ENCODE measurements around the gene KIF14.

The KIF14 gene, protein sequence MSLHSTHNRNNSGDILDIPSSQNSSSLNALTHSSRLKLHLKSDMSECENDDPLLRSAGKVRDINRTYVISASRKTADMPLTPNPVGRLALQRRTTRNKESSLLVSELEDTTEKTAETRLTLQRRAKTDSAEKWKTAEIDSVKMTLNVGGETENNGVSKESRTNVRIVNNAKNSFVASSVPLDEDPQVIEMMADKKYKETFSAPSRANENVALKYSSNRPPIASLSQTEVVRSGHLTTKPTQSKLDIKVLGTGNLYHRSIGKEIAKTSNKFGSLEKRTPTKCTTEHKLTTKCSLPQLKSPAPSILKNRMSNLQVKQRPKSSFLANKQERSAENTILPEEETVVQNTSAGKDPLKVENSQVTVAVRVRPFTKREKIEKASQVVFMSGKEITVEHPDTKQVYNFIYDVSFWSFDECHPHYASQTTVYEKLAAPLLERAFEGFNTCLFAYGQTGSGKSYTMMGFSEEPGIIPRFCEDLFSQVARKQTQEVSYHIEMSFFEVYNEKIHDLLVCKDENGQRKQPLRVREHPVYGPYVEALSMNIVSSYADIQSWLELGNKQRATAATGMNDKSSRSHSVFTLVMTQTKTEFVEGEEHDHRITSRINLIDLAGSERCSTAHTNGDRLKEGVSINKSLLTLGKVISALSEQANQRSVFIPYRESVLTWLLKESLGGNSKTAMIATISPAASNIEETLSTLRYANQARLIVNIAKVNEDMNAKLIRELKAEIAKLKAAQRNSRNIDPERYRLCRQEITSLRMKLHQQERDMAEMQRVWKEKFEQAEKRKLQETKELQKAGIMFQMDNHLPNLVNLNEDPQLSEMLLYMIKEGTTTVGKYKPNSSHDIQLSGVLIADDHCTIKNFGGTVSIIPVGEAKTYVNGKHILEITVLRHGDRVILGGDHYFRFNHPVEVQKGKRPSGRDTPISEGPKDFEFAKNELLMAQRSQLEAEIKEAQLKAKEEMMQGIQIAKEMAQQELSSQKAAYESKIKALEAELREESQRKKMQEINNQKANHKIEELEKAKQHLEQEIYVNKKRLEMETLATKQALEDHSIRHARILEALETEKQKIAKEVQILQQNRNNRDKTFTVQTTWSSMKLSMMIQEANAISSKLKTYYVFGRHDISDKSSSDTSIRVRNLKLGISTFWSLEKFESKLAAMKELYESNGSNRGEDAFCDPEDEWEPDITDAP (N-terminal part only)

DNA sequence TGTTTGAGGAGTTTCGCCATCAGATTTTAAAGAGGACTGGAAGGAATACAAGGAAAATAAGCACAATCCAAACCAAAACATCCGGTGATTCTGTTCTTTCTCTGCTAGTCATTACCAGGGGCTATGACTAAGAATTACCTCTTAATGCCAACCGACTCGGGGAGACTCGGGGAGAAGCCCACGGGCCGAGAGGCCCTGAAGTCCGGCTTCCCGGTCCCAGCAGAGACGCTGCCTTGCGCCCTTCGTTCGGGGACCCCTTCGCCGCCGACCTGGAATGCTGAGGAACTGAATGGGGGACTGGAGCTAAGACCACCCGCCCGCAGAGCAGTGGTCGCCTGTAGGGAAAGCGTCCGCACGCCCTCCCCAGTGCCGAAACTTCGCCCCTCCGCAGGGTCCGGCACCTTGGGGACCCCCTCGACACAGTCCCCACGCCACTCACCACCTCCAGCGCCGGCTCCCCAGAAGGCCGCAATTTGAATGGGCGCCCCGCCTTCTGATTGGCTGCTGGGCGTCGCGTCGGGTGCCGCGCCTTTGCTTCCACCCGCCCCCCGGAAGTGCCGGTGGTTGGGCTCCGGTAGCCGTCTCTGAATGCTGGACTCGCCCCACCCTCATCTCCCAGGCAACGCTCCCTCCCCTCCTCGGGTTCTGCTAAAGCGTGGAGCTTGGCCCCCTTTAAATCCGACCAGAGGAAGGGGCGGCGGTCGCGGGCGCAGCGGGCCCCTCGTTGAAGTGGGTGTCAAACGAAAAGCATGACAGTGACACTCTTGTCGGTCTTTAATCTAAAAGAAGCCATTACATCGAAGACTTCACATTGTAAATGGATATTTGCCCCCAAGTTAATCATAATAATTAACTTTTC is at the start of gene KIF14:
Gene KIF14, minus strand, starts transcription at position 479 of the 859 bp plus-strand sequence. CDS start 2,028 bp downstream, outside the sequence.
- Histone ChIP-seq H3K9me3 (ENCODE audit: control insufficient read depth in 2 of 2, low read length in 2 of 2) (no peaks in the 10 kb centered on the region), H3K9ac (ENCODE audit: low read depth in 1 of 2, low read length in 2 of 2) (peak within 1 kb of the TSS; percentile 72 to 86), H3K4me1 (ENCODE audit: control insufficient read depth in 2 of 2, insufficient read depth in 2 of 2, low read length in 2 of 2) (peaks cover 5 to 8% of the 10 kb centered on the region in 2 donors), H3K27ac (ENCODE audit: low read depth in 2 of 2, low read length in 2 of 2) (peak within 1 kb of the TSS; percentile 21 to 25), H3K27me3 (ENCODE audit: control insufficient read depth in 2 of 2, insufficient read depth in 2 of 2, low read length in 2 of 2) (no peaks in the 10 kb centered on the region), H3K36me3 (ENCODE audit: control insufficient read depth in 2 of 2, insufficient read depth in 2 of 2, low read length in 2 of 2) (no peaks in the 10 kb centered on the region), H3K4me3 (ENCODE audit: low read length in 2 of 2) (peak within 1 kb of the TSS; percentile 88 to 90)

DNA sequence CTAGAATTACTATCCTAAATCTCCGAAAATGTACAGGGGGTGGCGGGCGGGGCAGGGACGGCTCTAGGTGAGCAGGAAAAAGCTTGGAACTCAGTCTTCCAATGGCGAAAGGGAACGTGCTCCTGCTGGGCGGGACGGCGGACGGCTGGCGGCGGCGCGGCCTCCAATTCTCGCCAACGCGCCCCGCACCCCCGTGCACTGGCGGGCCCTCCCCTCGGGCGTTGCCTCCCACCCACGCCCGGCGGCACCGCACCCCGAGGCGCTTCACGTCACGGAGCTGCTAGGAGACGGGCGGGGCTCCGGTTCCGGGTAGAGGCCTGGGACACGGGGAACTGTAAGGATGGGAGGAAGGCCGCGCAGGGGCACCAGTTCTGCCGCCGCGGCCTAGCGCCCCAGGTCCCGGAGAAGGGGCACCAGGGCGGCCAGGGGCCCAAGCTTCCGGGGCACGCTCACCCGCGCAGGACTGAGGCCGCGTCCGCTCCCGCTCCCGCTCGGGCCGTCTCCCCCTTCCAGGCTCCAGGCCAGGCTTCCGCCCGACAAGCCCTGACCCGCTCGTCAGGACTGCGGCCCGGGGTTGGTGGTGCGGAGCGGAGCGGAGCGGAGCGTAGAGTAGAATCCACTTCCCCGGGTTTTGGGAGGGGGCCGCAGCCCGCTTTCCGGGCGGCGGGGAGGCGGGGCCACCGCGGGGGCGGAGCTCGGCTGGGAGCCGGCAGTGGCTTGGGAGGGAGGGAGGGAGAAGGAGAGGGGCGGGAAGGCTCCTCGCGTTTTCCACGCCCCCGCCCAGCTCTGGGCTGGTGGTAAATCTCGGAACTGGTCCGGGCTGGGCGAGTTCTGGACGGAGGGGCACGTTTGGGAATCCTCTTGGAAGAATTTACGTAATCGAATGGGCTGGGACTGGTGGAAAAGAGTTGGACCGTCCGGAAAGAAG is 49.0 kb upstream of the KIF14 start, which contains the start of gene DDX59:
Gene DDX59, minus strand, starts transcription at position 594 of the 928 bp plus-strand sequence. CDS start 3,167 bp downstream, outside the sequence.
- peaks cover 2 to 6% of the 10 kb centered on the region in 2 donors for H3K36me3 ChIP-seq (ENCODE audit: control insufficient read depth in 2 of 2, insufficient read depth in 2 of 2, low read length in 2 of 2)
- peak within 1 kb of the TSS; percentile 98 to 100 for H3K27ac ChIP-seq (ENCODE audit: low read depth in 2 of 2, low read length in 2 of 2)
- peak within 1 kb of the TSS; percentile 78 to 85 for H3K4me3 ChIP-seq (ENCODE audit: low read length in 2 of 2)
- peaks cover 5 to 12% of the 10 kb centered on the region in 2 donors for H3K4me1 ChIP-seq (ENCODE audit: control insufficient read depth in 2 of 2, insufficient read depth in 2 of 2, low read length in 2 of 2)
- H3K9ac ChIP-seq (ENCODE audit: low read depth in 1 of 2, low read length in 2 of 2): peak within 1 kb of the TSS; percentile 88 to 94
- no peaks in the 10 kb centered on the region for H3K9me3 ChIP-seq (ENCODE audit: control insufficient read depth in 2 of 2, low read length in 2 of 2)
- no peaks in the 10 kb centered on the region for H3K27me3 ChIP-seq (ENCODE audit: control insufficient read depth in 2 of 2, insufficient read depth in 2 of 2, low read length in 2 of 2)

DNA sequence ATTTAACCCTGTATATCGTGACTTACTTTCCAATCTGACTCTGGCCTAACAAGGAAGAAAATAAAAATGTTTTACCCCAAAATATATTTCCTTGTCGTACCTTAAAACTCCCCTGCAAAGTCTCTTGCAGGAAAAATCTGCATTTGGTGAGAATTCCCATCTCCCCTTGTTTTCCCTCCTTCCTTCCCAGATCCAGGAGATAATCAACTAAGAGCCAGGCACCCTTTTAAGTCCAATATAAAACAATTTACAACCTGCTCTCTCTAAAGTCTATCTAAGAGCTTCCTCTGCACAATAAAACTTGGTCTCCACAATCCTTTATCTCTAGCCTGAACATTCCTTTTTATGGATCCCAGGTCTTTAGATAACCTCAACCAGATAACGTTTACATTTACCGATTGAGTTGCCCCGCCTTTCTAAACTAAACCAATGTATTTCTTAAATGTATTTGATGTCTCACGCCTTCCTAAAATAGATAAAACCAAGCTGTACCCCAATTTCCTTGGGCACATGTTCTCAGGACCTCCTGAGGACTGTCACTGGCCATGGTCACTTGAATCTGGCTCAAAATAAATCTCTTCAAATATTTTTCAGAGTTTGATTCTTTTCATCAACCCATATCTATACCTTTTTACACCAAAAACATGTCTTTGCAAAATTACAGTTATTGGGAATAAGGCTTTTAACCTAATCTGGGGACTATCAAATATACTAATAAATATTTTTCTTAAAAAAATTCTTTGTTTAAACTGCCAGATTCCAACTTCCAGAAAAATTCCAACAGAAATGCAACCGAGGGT is 48.2 kb upstream of the KIF14 start:
- no peaks in the 10 kb centered on the region for H3K27me3 ChIP-seq (ENCODE audit: control insufficient read depth in 2 of 2, insufficient read depth in 2 of 2, low read length in 2 of 2)
- peak overlapping the region; percentile 88 to 94 for H3K9ac ChIP-seq (ENCODE audit: low read depth in 1 of 2, low read length in 2 of 2)
- H3K9me3 ChIP-seq (ENCODE audit: control insufficient read depth in 2 of 2, low read length in 2 of 2): no peaks in the 10 kb centered on the region
- peak overlapping the region; percentile 98 to 100 for H3K27ac ChIP-seq (ENCODE audit: low read depth in 2 of 2, low read length in 2 of 2)
- peak overlapping the region; percentile 77 to 78 for H3K4me3 ChIP-seq (ENCODE audit: low read length in 2 of 2)
- H3K4me1 ChIP-seq (ENCODE audit: control insufficient read depth in 2 of 2, insufficient read depth in 2 of 2, low read length in 2 of 2): peaks cover 5 to 12% of the 10 kb centered on the region in 2 donors
- H3K36me3 ChIP-seq (ENCODE audit: control insufficient read depth in 2 of 2, insufficient read depth in 2 of 2, low read length in 2 of 2): peaks cover 8 to 9% of the 10 kb centered on the region in 2 donors

DNA sequence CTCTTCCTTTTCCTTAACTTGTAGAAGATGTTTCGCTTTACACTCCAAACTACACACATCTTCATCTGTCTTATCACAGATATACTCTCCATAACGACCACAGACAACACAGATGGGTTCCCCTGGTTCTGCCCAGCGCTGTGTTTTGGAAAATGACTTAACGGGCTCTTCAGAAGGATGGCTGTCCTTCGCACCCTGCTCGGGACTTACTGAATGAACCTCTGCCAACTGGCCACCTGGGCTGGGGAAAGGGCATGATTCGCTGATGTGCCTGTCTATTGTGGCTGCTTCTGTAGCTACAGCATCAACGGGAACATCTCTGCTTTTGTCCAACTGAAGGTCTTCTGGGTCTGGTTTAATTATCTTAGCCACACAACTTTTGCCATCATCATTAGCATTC is 45.8 kb upstream of the KIF14 start:
- Histone ChIP-seq H3K9me3 (ENCODE audit: control insufficient read depth in 2 of 2, low read length in 2 of 2) (no peaks in the 10 kb centered on the region), H3K4me3 (ENCODE audit: low read length in 2 of 2) (no peak overlapping the region), H3K4me1 (ENCODE audit: control insufficient read depth in 2 of 2, insufficient read depth in 2 of 2, low read length in 2 of 2) (peaks cover 5 to 12% of the 10 kb centered on the region in 2 donors), H3K27ac (ENCODE audit: low read depth in 2 of 2, low read length in 2 of 2) (no peak overlapping the region), H3K9ac (ENCODE audit: low read depth in 1 of 2, low read length in 2 of 2) (no peak overlapping the region), H3K36me3 (ENCODE audit: control insufficient read depth in 2 of 2, insufficient read depth in 2 of 2, low read length in 2 of 2) (peaks cover 18 to 19% of the 10 kb centered on the region in 2 donors), H3K27me3 (ENCODE audit: control insufficient read depth in 2 of 2, insufficient read depth in 2 of 2, low read length in 2 of 2) (no peaks in the 10 kb centered on the region)

DNA sequence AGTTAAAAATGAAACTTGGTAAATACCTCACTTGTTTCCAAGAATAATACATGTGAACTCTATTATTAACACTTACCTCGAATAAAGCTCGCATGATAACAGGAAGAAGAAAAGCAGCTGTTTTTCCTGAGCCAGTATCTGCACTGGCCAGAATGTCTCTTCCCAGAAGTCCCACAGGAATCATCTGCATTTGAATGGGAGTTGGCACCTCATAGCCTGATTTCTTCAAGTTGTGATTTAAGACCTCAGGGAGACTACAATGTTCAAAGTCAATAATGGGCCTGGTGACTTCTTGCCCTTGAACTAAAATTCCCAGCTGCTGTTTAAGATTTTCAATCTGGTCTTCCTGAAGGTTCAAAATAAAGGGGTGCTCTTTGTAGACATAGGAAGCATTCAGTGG is 45.3 kb upstream of the KIF14 start:
- Histone ChIP-seq H3K9me3 (ENCODE audit: control insufficient read depth in 2 of 2, low read length in 2 of 2) (no peaks in the 10 kb centered on the region), H3K36me3 (ENCODE audit: control insufficient read depth in 2 of 2, insufficient read depth in 2 of 2, low read length in 2 of 2) (peaks cover 18 to 22% of the 10 kb centered on the region in 2 donors), H3K27me3 (ENCODE audit: control insufficient read depth in 2 of 2, insufficient read depth in 2 of 2, low read length in 2 of 2) (no peaks in the 10 kb centered on the region), H3K27ac (ENCODE audit: low read depth in 2 of 2, low read length in 2 of 2) (no peak overlapping the region), H3K4me3 (ENCODE audit: low read length in 2 of 2) (no peak overlapping the region), H3K9ac (ENCODE audit: low read depth in 1 of 2, low read length in 2 of 2) (no peak overlapping the region), H3K4me1 (ENCODE audit: control insufficient read depth in 2 of 2, insufficient read depth in 2 of 2, low read length in 2 of 2) (peaks cover 5 to 10% of the 10 kb centered on the region in 2 donors)

DNA sequence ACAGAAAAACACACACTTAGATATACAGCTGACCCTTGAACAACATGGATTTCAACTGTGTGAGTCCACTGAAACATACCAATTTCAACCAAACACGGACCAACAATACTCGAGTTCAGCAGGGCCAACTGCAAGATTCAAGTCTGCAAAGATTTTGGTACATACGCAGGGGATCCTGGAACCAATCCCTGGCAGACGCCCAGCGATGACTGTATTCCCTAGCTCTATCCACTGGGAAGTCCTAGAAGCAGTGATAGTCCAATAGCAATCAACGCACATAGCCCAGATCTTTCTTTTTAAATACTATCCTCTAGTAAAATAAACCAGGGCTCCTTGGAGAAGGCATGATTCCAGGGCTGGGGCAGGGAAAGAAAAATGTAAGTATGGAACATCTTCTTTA is 40.2 kb upstream of the KIF14 start:
- H3K36me3 ChIP-seq (ENCODE audit: control insufficient read depth in 2 of 2, insufficient read depth in 2 of 2, low read length in 2 of 2): peaks cover 37 to 53% of the 10 kb centered on the region in 2 donors
- no peaks in the 10 kb centered on the region for H3K27me3 ChIP-seq (ENCODE audit: control insufficient read depth in 2 of 2, insufficient read depth in 2 of 2, low read length in 2 of 2)
- no peaks in the 10 kb centered on the region for H3K4me1 ChIP-seq (ENCODE audit: control insufficient read depth in 2 of 2, insufficient read depth in 2 of 2, low read length in 2 of 2)
- H3K4me3 ChIP-seq (ENCODE audit: low read length in 2 of 2): no peak overlapping the region
- H3K27ac ChIP-seq (ENCODE audit: low read depth in 2 of 2, low read length in 2 of 2): no peak overlapping the region
- H3K9ac ChIP-seq (ENCODE audit: low read depth in 1 of 2, low read length in 2 of 2): no peak overlapping the region
- no peaks in the 10 kb centered on the region for H3K9me3 ChIP-seq (ENCODE audit: control insufficient read depth in 2 of 2, low read length in 2 of 2)

DNA sequence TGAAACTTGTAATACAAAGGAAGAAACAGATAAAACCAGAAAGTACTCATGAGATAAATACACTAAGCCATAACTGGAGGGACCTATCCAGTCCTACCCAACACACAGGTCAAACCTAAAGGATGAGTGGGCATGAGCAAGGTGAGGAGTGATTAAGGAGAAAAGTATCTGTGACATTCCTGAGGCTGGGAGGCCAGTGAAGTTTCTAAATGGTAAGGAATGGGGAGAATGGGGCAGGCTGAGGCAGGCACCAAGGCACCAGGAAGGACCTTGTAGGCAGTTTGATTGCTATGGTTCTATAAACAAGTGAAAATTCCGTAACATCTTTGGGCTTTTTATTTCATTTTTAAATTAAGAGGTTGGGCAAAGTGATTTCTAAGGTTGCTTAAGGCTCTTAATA is 38.7 kb upstream of the KIF14 start:
- Histone ChIP-seq H3K9me3 (ENCODE audit: control insufficient read depth in 2 of 2, low read length in 2 of 2) (no peaks in the 10 kb centered on the region), H3K4me3 (ENCODE audit: low read length in 2 of 2) (no peak overlapping the region), H3K9ac (ENCODE audit: low read depth in 1 of 2, low read length in 2 of 2) (no peak overlapping the region), H3K4me1 (ENCODE audit: control insufficient read depth in 2 of 2, insufficient read depth in 2 of 2, low read length in 2 of 2) (no peaks in the 10 kb centered on the region), H3K27me3 (ENCODE audit: control insufficient read depth in 2 of 2, insufficient read depth in 2 of 2, low read length in 2 of 2) (no peaks in the 10 kb centered on the region), H3K36me3 (ENCODE audit: control insufficient read depth in 2 of 2, insufficient read depth in 2 of 2, low read length in 2 of 2) (peaks cover 33 to 53% of the 10 kb centered on the region in 2 donors), H3K27ac (ENCODE audit: low read depth in 2 of 2, low read length in 2 of 2) (no peak overlapping the region)
